HG03175 (cell line): ENCODE data around the gene RHOG.

Experiments used
- ATAC-seq: cut with Tn5 transposase; IDR thresholded peaks from one replicate; pipeline ENCODE4 v1.9.1; 2021; ENCODE audit warnings: mild to moderate bottlenecking, moderate library complexity; ENCODE audit not compliant: unreplicated experiment

The RHOG gene

GRCh38 chr11:3781423-3781822 is 59.3 kb downstream of the RHOG start:
- ATAC-seq = no peak
